Activated CD8-positive, alpha-beta memory T cell treated with anti-CD3 and anti-CD28 coated beads, Interleukin-2, amount 10 ng/mL, durations not matched to agents 7 days and 5 days (primary cell): ENCODE data around the gene AMIGO1. TPM values are rescaled to one million over a fixed set of nuclear protein-coding genes. Genes with fewer than 3 reads are reported as not detected.

Experiments used
- ATAC-seq: fragments of 150-1000 bp; cut with Tn5 transposase; one replicate; pipeline ENCODE4 v1.10.0; 2021; ENCODE audit warnings: moderate library complexity
- CTCF ChIA-PET: fragments of 350-600 bp; sonication (Branson Sonifier 250); formaldehyde crosslinking; loops from one replicate; lab custom pipeline; 2021; ENCODE audit warnings: antibody characterized with exemption; lab: Charles Lee
- DNase-seq: peaks from one replicate; pipeline ENCODE4 v3.0.0-alpha.2; 2020
- H3K27ac Mint-ChIP-seq: one replicate; pipeline ENCODE4 v1.8.0; 2021; ENCODE audit warnings: mild to moderate bottlenecking, mixed read lengths
- H3K27me3 Mint-ChIP-seq: one replicate; pipeline ENCODE4 v1.8.0; 2021; ENCODE audit warnings: mixed read lengths
- H3K36me3 Mint-ChIP-seq: one replicate; pipeline ENCODE4 v1.8.0; 2021; ENCODE audit warnings: mild to moderate bottlenecking, mixed read lengths
- H3K4me1 Mint-ChIP-seq: one replicate; pipeline ENCODE4 v1.8.0; 2021; ENCODE audit warnings: mixed read lengths
- H3K4me3 Mint-ChIP-seq: one replicate; pipeline ENCODE4 v1.8.0; 2021; ENCODE audit warnings: mild to moderate bottlenecking, moderate library complexity, mixed read lengths
- H3K9me3 Mint-ChIP-seq: one replicate; pipeline ENCODE4 v1.8.0; 2022; ENCODE audit warnings: low read depth, mixed read lengths
- total RNA-seq, 2 experiments: library from RNA; stranded (reverse); gene quantifications; one replicate each; pipeline ENCODE4 v1.2.3, GENCODE V29; 2021

AMIGO1 gene, protein sequence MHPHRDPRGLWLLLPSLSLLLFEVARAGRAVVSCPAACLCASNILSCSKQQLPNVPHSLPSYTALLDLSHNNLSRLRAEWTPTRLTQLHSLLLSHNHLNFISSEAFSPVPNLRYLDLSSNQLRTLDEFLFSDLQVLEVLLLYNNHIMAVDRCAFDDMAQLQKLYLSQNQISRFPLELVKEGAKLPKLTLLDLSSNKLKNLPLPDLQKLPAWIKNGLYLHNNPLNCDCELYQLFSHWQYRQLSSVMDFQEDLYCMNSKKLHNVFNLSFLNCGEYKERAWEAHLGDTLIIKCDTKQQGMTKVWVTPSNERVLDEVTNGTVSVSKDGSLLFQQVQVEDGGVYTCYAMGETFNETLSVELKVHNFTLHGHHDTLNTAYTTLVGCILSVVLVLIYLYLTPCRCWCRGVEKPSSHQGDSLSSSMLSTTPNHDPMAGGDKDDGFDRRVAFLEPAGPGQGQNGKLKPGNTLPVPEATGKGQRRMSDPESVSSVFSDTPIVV
- under 1 TPM; 0.20 to 0.26 TPM for total RNA-seq

DNA sequence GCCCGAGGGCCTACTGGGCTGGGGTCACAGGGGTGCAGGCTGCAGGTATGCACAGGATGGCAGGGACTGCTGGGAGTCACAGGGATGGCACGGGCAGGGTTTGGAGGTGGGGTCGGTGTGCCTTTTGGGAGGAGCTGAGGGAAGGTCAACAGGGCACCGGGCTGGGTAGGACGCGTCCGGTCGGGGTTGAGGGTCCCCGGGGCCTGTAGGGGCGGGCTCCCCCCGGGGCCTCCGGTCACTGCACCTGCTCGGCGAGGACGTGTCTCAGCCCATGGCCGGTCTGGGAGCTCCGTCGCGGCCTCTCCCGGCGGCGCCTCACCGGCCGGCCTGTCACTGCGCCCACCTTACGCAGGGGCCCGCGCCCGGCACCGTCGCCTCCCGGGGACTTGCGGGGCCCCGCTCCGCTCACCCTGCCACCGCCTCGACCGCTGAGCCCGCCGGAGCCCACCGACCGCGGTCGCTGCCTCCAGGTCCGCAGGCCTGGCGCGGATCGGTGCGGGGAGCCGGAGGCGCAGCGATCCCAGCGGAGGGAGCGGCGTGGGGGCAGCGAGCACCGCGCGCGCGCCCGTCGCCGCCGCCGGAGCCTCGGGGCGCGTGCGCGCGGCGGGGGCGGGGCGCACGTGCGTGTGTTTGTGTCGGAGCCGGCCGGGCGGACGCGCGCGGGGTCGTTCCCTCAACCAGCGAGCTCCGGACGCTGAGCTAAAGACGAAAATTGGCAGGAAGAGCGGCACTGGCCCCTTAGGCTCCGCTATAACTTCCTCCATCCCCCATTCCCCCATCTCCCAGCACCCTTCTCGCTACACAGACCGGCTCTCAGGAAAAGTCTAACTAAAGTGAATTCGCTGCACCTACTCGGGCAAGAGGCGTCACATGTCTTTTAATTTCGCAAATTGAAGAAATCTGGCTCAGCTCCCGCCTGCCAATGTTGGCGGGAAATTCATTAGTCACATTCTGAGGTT lies at the start of gene AMIGO1:
AMIGO1 (minus strand) TSS at position 552 of the 959 bp plus-strand sequence. CDS start 815 bp downstream, outside the sequence.
- DNase-seq (peak; percentile 55), ATAC-seq (peak; percentile 80)
- CTCF ChIA-PET = interaction anchor here (0.6 to 46.0 kb wide), 7 partner anchors 10 to 520 kb away, joined by 3 to 1550 read pairs (median 4); partner anchors contain the start of genes AMIGO1, ATXN7L2, CYB561D1 and GPR61
- H3K27ac Mint-ChIP-seq = no peak within 1 kb of the TSS
- H3K4me3 Mint-ChIP-seq = peak within 1 kb of the TSS; percentile 72
- H3K4me1 Mint-ChIP-seq = peaks cover 21% of the 10 kb centered on the region
- no peaks in the 10 kb centered on the region for H3K9me3 Mint-ChIP-seq
- no peaks in the 10 kb centered on the region for H3K36me3 Mint-ChIP-seq
- H3K27me3 Mint-ChIP-seq = peaks cover 36% of the 10 kb centered on the region

DNA sequence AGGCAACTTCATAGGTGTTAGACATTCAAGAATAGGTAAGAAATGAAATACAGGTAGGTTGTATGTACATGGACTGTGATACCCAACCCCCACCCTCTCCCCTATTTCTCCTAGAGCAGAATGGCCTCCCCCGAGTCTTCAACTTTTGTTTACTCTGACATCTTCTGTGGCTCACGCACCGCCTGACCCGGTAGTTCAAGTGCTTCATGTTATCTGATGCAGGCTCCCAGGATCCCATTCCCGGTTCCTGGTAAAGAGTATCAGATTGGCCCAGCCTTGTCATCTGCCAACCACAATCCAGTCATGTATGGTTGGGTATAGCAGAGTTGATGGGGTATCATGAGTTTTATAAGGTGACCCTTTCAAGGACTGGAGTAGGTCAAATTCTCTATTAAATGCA lies 48.0 kb upstream of the AMIGO1 start:
- CTCF ChIA-PET = interaction anchor here (2.0 kb wide), 1 partner anchor 8 kb away, joined by 12 read pairs; the partner anchor contains the start of gene GNAI3
- ATAC-seq (no peak), DNase-seq (no peak)
- peaks cover 23% of the 10 kb centered on the region for H3K4me1 Mint-ChIP-seq
- no peaks in the 10 kb centered on the region for H3K9me3 Mint-ChIP-seq
- peaks cover 14% of the 10 kb centered on the region for H3K36me3 Mint-ChIP-seq
- no peak overlapping the region for H3K4me3 Mint-ChIP-seq
- no peak overlapping the region for H3K27ac Mint-ChIP-seq
- no peaks in the 10 kb centered on the region for H3K27me3 Mint-ChIP-seq

DNA sequence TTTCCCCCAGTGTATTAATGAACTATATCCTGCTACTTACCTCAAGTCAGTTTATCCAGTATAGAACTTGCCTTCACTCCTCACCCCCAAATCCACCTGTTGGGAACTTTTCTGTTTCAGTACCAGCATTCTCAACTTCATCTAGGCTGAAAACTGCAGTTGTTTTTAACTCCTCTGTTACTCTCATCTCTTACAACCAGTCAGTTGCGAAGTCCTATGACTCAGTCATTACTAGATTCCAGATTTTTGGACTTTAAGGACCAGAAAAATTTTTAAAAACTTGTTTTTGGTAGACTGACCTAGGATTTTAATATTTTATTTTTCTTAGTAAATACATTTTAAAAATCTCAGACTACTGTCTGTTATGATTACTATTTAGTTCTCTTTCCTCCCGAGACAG lies 47.0 kb upstream of the AMIGO1 start:
- ATAC-seq (no peak), DNase-seq (no peak)
- CTCF ChIA-PET = no interaction called here
- H3K27ac Mint-ChIP-seq = no peak overlapping the region
- peaks cover 25% of the 10 kb centered on the region for H3K4me1 Mint-ChIP-seq
- no peaks in the 10 kb centered on the region for H3K9me3 Mint-ChIP-seq
- no peak overlapping the region for H3K4me3 Mint-ChIP-seq
- peaks cover 17% of the 10 kb centered on the region for H3K36me3 Mint-ChIP-seq
- no peaks in the 10 kb centered on the region for H3K27me3 Mint-ChIP-seq

GRCh38 chr1:109548321-109549267 lies 39.1 kb upstream of the AMIGO1 start, which contains the start of gene GNAI3:
Gene GNAI3 (plus strand): TSS chr1:109548615. CDS start chr1:109548721, 106 bp downstream.
- peaks cover 35% of the 10 kb centered on the region for H3K4me1 Mint-ChIP-seq
- H3K27me3 Mint-ChIP-seq = no peaks in the 10 kb centered on the region
- H3K9me3 Mint-ChIP-seq = no peaks in the 10 kb centered on the region
- peak; percentile 99 for DNase-seq
- CTCF ChIA-PET = interaction anchor here (0.7 to 3.5 kb wide), 33 partner anchors 10 to 1071 kb away, joined by 3 to 34 read pairs (median 5); partner anchors contain the start of genes AHCYL1, AMPD2, ATXN7L2 and CYB561D1
- H3K36me3 Mint-ChIP-seq = peaks cover 10% of the 10 kb centered on the region
- peak within 1 kb of the TSS; percentile 95 for H3K4me3 Mint-ChIP-seq
- peak; percentile 94 for ATAC-seq
- H3K27ac Mint-ChIP-seq = peak within 1 kb of the TSS; percentile 98

- Mint-ChIP-seq H3K36me3 (peaks cover 7% of the 10 kb centered on the region), H3K27ac (peak overlapping the region; percentile 98), H3K4me1 (peaks cover 35% of the 10 kb centered on the region), H3K9me3 (no peaks in the 10 kb centered on the region), H3K27me3 (no peaks in the 10 kb centered on the region), H3K4me3 (peak overlapping the region; percentile 95)
- CTCF ChIA-PET = interaction anchor here (0.7 to 7.3 kb wide), 33 partner anchors 9 to 482 kb away, joined by 3 to 146 read pairs (median 9); partner anchors contain the start of genes AHCYL1, AMPD2, ATXN7L2 and CYB561D1
- ATAC-seq (no peak), DNase-seq (peak; percentile 61)
Measured at GRCh38 chr1:109547463-109548320, 38.2 kb upstream of the AMIGO1 start.

- Mint-ChIP-seq H3K27ac (peak overlapping the region; percentile 98), H3K9me3 (no peaks in the 10 kb centered on the region), H3K4me3 (peak overlapping the region; percentile 95), H3K4me1 (peaks cover 32% of the 10 kb centered on the region), H3K27me3 (peaks cover 3% of the 10 kb centered on the region), H3K36me3 (peaks cover 4% of the 10 kb centered on the region)
- DNase-seq (peak; percentile 95), ATAC-seq (peak; percentile 50)
- CTCF ChIA-PET = interaction anchor here (0.7 to 7.3 kb wide), 35 partner anchors 13 to 446 kb away, joined by 3 to 146 read pairs (median 5); partner anchors contain the start of genes AHCYL1, AMPD2, ATXN7L2 and CYB561D1
Measured at GRCh38 chr1:109546311-109547109, 37.0 kb upstream of the AMIGO1 start.

DNA sequence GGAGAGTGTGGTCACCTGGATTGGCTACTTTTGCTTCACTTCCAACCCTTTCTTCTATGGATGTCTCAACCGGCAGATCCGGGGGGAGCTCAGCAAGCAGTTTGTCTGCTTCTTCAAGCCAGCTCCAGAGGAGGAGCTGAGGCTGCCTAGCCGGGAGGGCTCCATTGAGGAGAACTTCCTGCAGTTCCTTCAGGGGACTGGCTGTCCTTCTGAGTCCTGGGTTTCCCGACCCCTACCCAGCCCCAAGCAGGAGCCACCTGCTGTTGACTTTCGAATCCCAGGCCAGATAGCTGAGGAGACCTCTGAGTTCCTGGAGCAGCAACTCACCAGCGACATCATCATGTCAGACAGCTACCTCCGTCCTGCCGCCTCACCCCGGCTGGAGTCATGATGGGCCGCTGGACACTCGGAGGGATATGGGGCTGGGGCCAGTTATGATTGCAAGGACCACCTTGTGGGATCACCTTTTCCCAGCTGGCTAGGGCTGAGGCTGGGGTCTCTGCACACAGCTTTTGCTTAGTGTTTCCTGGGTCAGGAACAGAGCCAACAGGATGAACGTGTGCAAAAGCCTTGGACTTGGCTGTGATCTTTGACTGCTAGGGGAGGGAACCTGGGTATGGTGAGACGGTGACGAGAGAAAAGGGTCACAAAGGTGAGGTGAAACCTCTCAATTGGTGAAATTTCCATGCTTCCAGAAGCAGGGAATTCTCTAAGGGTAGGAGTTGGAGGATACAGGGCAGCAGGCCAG lies 34.6 kb upstream of the AMIGO1 start:
- Mint-ChIP-seq H3K36me3 (peaks cover 2% of the 10 kb centered on the region), H3K4me3 (no peak overlapping the region), H3K27ac (no peak overlapping the region), H3K27me3 (peaks cover 5% of the 10 kb centered on the region), H3K9me3 (no peaks in the 10 kb centered on the region), H3K4me1 (peaks cover 12% of the 10 kb centered on the region)
- ATAC-seq (no peak), DNase-seq (no peak)
- CTCF ChIA-PET = interaction anchor here (1.1 to 7.3 kb wide), 7 partner anchors 11 to 106 kb away, joined by 3 to 146 read pairs (median 22); partner anchors contain the start of gene CYB561D1

DNA sequence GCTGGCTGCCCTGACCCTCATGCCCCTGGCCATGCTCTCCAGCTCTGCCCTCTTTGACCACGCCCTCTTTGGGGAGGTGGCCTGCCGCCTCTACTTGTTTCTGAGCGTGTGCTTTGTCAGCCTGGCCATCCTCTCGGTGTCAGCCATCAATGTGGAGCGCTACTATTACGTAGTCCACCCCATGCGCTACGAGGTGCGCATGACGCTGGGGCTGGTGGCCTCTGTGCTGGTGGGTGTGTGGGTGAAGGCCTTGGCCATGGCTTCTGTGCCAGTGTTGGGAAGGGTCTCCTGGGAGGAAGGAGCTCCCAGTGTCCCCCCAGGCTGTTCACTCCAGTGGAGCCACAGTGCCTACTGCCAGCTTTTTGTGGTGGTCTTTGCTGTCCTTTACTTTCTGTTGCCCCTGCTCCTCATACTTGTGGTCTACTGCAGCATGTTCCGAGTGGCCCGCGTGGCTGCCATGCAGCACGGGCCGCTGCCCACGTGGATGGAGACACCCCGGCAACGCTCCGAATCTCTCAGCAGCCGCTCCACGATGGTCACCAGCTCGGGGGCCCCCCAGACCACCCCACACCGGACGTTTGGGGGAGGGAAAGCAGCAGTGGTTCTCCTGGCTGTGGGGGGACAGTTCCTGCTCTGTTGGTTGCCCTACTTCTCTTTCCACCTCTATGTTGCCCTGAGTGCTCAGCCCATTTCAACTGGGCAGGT lies 33.9 kb upstream of the AMIGO1 start:
- no peak overlapping the region for H3K27ac Mint-ChIP-seq
- ATAC-seq (no peak), DNase-seq (no peak)
- no peak overlapping the region for H3K4me3 Mint-ChIP-seq
- H3K27me3 Mint-ChIP-seq = peaks cover 5% of the 10 kb centered on the region
- no peaks in the 10 kb centered on the region for H3K9me3 Mint-ChIP-seq
- CTCF ChIA-PET = interaction anchor here (1.1 to 7.3 kb wide), 7 partner anchors 10 to 233 kb away, joined by 3 to 146 read pairs (median 22); partner anchors contain the start of gene CYB561D1
- H3K4me1 Mint-ChIP-seq = peaks cover 9% of the 10 kb centered on the region
- H3K36me3 Mint-ChIP-seq = peaks cover 2% of the 10 kb centered on the region

GRCh38 chr1:109542657-109543056 lies 33.1 kb upstream of the AMIGO1 start:
- Mint-ChIP-seq H3K36me3 (peaks cover 1% of the 10 kb centered on the region), H3K27ac (no peak overlapping the region), H3K27me3 (peaks cover 5% of the 10 kb centered on the region), H3K4me1 (peaks cover 9% of the 10 kb centered on the region), H3K9me3 (no peaks in the 10 kb centered on the region), H3K4me3 (no peak overlapping the region)
- ATAC-seq (no peak), DNase-seq (no peak)
- CTCF ChIA-PET = interaction anchor here (1.2 to 46.0 kb wide), 8 partner anchors 9 to 263 kb away, joined by 3 to 1550 read pairs (median 17); partner anchors contain the start of genes AMIGO1, ATXN7L2 and CYB561D1
